Activated CD4-positive, alpha-beta T cell treated with anti-CD3 and anti-CD28 coated beads, Interleukin-10, Interleukin-2, amounts not matched to agents 100 ng/mL and 50 ng/mL, durations not matched to agents 16 hours and 8 hours (primary cell): Measurements from ENCODE around the gene IRF2.
A peak's percentile ranks its signal among the peaks of the same experiment; 100 is the strongest.

Experiments
- DNase-seq: peaks from one replicate; pipeline ENCODE4 v3.0.0-alpha.2; 2020

IRF2 gene

GRCh38 chr4:184473499-184474262 is 669 bp downstream of the IRF2 start:
- peak; percentile 77 for DNase-seq

GRCh38 chr4:184472614-184473498 is 1.5 kb downstream of the IRF2 start:
- peak; percentile 81 for DNase-seq

GRCh38 chr4:184471881-184472613 is 2.3 kb downstream of the IRF2 start:
- peak; percentile 54 for DNase-seq

- no peak for DNase-seq
Measured at GRCh38 chr4:184470785-184471110, 3.6 kb downstream of the IRF2 start.

GRCh38 chr4:184466634-184467033 is 7.7 kb downstream of the IRF2 start:
- no peak for DNase-seq

GRCh38 chr4:184464759-184465454 is 9.4 kb downstream of the IRF2 start:
- no peak for DNase-seq

GRCh38 chr4:184463856-184464255 is 10.5 kb downstream of the IRF2 start:
- no peak for DNase-seq

GRCh38 chr4:184463158-184463557 is 11.2 kb downstream of the IRF2 start:
- DNase-seq: no peak

GRCh38 chr4:184462724-184463123 is 11.6 kb downstream of the IRF2 start:
- DNase-seq: no peak

GRCh38 chr4:184461711-184462441 is 12.5 kb downstream of the IRF2 start:
- DNase-seq: no peak

- no peak for DNase-seq
Measured at GRCh38 chr4:184460499-184461285, 13.7 kb downstream of the IRF2 start.

- peak; percentile 71 for DNase-seq
Measured at GRCh38 chr4:184459413-184459812, 14.9 kb downstream of the IRF2 start.

GRCh38 chr4:184457535-184458249 is 16.7 kb downstream of the IRF2 start:
- DNase-seq: no peak

- no peak for DNase-seq
Measured at GRCh38 chr4:184456337-184456736, 18.0 kb downstream of the IRF2 start.

- no peak for DNase-seq
Measured at GRCh38 chr4:184455299-184455698, 19.1 kb downstream of the IRF2 start.

- peak; percentile 65 for DNase-seq
Measured at GRCh38 chr4:184453365-184454160, 20.8 kb downstream of the IRF2 start.

- DNase-seq: no peak
Measured at GRCh38 chr4:184452740-184453139, 21.6 kb downstream of the IRF2 start.

- no peak for DNase-seq
Measured at GRCh38 chr4:184451726-184452125, 22.6 kb downstream of the IRF2 start.

- no peak for DNase-seq
Measured at GRCh38 chr4:184450743-184451535, 23.4 kb downstream of the IRF2 start.
